Heart left ventricle (tissue), 13 donors: ENCODE results near the gene DOCK2.

Experiments
- CTCF ChIP-seq, 12 donors: fragments of 200-600 bp; sonication (generic) in 4 of 12; IDR thresholded peaks; one replicate each; pipeline versions ENCODE4 v1.5.0 to v1.8.0; 2018 to 2022; ENCODE audit warnings: antibody characterized with exemption in 12 of 12, mild to moderate bottlenecking in 5 of 12
- POLR2A ChIP-seq, 2 donors: fragments of 450-650 bp; IDR thresholded peaks; one replicate each; pipeline ENCODE4 v1.6.1; 2017; ENCODE audit warnings: antibody characterized with exemption in 2 of 2, mild to moderate bottlenecking in 2 of 2, moderate library complexity in 2 of 2
- donor health status: ischemic (EF 13 %, LVEDD 7.1; RV severe dilation, severe dysfunction).
- donor health status: DM: no; HTN: yes; CAD: no.
- donor health status: DM: no; HTN: no; CAD: no.
- donor health status: ischemic (EF 25% LVEDD 6.9; RV normal size, moderate dysfunction).
- donor health status: ischemic (EF 25% LVEDD 5.7; RV mildly dilated, moderate dysfunction).
- donor health status: ischemic (EF 35%, LVEDD 5.7; RV mildly dilated, moderate dysfunction).
- donor health status: nonischemic (EF 11% LVEDD 7.7; RV severe dilation, severe dysfunction).
- donor health status: DM: yes; HTN: yes; CAD: no.
- donor health status: PGD.
- donor health status: ischemic (EF 29% LVEDD 5.4; RV normal size, mild dysfunction).
- donor health status: nonischemic (EF 23%, LVEDD 6.1; RV moderate dilation, normal function).

GRCh38 chr5:169864483-169864882, 227.4 kb downstream of the DOCK2 start:
- TF ChIP-seq CTCF (IDR thresholded peaks at IDR 0.05) (no peak), POLR2A (IDR thresholded peaks at IDR 0.05) (no peak)
